H1 (cell line): ENCODE measurements around the gene CCDC197.

ENCODE experiments used
- CHD2 ChIP-seq: IDR thresholded peaks from 2 replicates; pipeline ENCODE4 v1.6.1; 2012; ENCODE audit warnings: low read length, improper control_type of control experiment
- CTCF ChIP-seq, 3 experiments: IDR thresholded peaks; 1 replicate in 2 of 3; 2 replicates in 1 of 3; pipeline versions ENCODE4 v1.5.1 to v1.6.1; 2011; ENCODE audit warnings: low read length in 3 of 3, mild to moderate bottlenecking in 3 of 3, inconsistent platforms in 2 of 3, low read depth in 1 of 3, moderate library complexity in 1 of 3; ENCODE audit not compliant: insufficient read depth in 1 of 3; ENCODE audit errors: control extremely low read depth in 1 of 3
- EZH2 ChIP-seq: fragments of 200-600 bp; sonication (generic); IDR thresholded peaks from 2 replicates; pipeline ENCODE4 v1.7.1; 2012; ENCODE audit warnings: low read depth, mild to moderate bottlenecking, moderate library complexity, low read length, inconsistent platforms; ENCODE audit not compliant: severe bottlenecking
- POLR2A ChIP-seq, 2 experiments: IDR thresholded peaks; 1 replicate in 1 of 2; 2 replicates in 1 of 2; pipeline ENCODE4 v1.6.1; 2011; ENCODE audit warnings: low read depth in 2 of 2, low read length in 2 of 2, mild to moderate bottlenecking in 2 of 2; ENCODE audit errors: control extremely low read depth in 1 of 2
- POLR2AphosphoS5 ChIP-seq: IDR thresholded peaks from 2 replicates; pipeline ENCODE4 v1.6.1; 2011; ENCODE audit warnings: low read depth, low read length
- RAD21 ChIP-seq, 2 experiments: IDR thresholded peaks in 1 of 2; conservative IDR thresholded peaks in 1 of 2; 2 replicates each; pipeline ENCODE4 v1.6.1; 2011; ENCODE audit warnings: low read depth in 2 of 2, low read length in 2 of 2, improper control_type of control experiment in 1 of 2, inconsistent platforms in 1 of 2, mild to moderate bottlenecking in 1 of 2, moderate library complexity in 1 of 2
- RNF2 ChIP-seq: fragments of 200-900, 300-1000 bp; sonication (generic); IDR thresholded peaks from 2 replicates; pipeline ENCODE4 v1.7.1; 2016; ENCODE audit warnings: borderline replicate concordance, low read depth, mild to moderate bottlenecking, antibody characterized with exemption, low read length; ENCODE audit not compliant: poor library complexity, severe bottlenecking; ENCODE audit errors: missing control alignments
- SUZ12 ChIP-seq: fragments of 200-600 bp; sonication (generic); IDR thresholded peaks from 2 replicates; pipeline ENCODE4 v1.6.1; 2012; ENCODE audit warnings: mild to moderate bottlenecking, inconsistent platforms, low read length, moderate library complexity, mixed read lengths
- TAF1 ChIP-seq: IDR thresholded peaks from 2 replicates; pipeline ENCODE4 v1.6.1; 2011; ENCODE audit warnings: mild to moderate bottlenecking, low read depth, low read length
- TCF12 ChIP-seq: IDR thresholded peaks from 2 replicates; pipeline ENCODE4 v1.6.1; 2011; ENCODE audit warnings: low read depth, mild to moderate bottlenecking, low read length
- TEAD4 ChIP-seq: IDR thresholded peaks from 2 replicates; pipeline ENCODE4 v1.6.1; 2012; ENCODE audit warnings: low read depth, low read length, inconsistent platforms, mixed read lengths
- YY1 ChIP-seq: IDR thresholded peaks from 2 replicates; pipeline ENCODE4 v1.6.1; 2011; ENCODE audit warnings: low read depth, mild to moderate bottlenecking, low read length

- no peak for TF ChIP-seq TCF12
- no peak for TF ChIP-seq YY1
- no peak for TF ChIP-seq CTCF (IDR thresholded peaks at IDR 0.05; ENCODE audit: control extremely low read depth in 1 of 3, insufficient read depth in 1 of 3, low read depth in 1 of 3, low read length in 3 of 3)
- no peak for TF ChIP-seq RNF2
- TF ChIP-seq CHD2: no peak
- TF ChIP-seq POLR2AphosphoS5: no peak
- TF ChIP-seq POLR2A (IDR thresholded peaks at IDR 0.05; ENCODE audit: control extremely low read depth in 1 of 2, low read depth in 2 of 2, low read length in 2 of 2): no peak
- no peak for TF ChIP-seq RAD21 (IDR thresholded peaks at IDR 0.05 in 1 of 2, conservative IDR thresholded peaks at IDR 0.05 in 1 of 2; ENCODE audit: low read depth in 2 of 2, low read length in 2 of 2)
- TF ChIP-seq SUZ12: no peak
- no peak for TF ChIP-seq TAF1
- no peak for TF ChIP-seq EZH2
- no peak for TF ChIP-seq TEAD4
Observed at GRCh38 chr14:93996130-93996695, 888 bp upstream of the CCDC197 start.
